Keratinocyte (primary cell): ENCODE data around the gene JAZF1.

Experiments used
- EZH2 ChIP-seq: IDR thresholded peaks from one replicate; pipeline ENCODE4 v1.6.1; 2012; ENCODE audit warnings: inconsistent platforms, mild to moderate bottlenecking, low read length, moderate library complexity
- TF ChIP-seq, protein P1 (sequence below), 3 experiments: IDR thresholded peaks in 1 of 3; conservative IDR thresholded peaks in 1 of 3; optimal IDR thresholded peaks in 1 of 3; 2 replicates in 2 of 3; 3 replicates in 1 of 3; pipeline versions ENCODE3 to v1.5.1; 2011; ENCODE audit warnings: low read length in 3 of 3, mild to moderate bottlenecking in 3 of 3, moderate library complexity in 2 of 3, control low read depth in 1 of 3, inconsistent platforms in 1 of 3; ENCODE audit not compliant: insufficient read depth in 2 of 3; ENCODE audit errors: extremely low read depth in 1 of 3

- TF ChIP-seq, protein P1, sequence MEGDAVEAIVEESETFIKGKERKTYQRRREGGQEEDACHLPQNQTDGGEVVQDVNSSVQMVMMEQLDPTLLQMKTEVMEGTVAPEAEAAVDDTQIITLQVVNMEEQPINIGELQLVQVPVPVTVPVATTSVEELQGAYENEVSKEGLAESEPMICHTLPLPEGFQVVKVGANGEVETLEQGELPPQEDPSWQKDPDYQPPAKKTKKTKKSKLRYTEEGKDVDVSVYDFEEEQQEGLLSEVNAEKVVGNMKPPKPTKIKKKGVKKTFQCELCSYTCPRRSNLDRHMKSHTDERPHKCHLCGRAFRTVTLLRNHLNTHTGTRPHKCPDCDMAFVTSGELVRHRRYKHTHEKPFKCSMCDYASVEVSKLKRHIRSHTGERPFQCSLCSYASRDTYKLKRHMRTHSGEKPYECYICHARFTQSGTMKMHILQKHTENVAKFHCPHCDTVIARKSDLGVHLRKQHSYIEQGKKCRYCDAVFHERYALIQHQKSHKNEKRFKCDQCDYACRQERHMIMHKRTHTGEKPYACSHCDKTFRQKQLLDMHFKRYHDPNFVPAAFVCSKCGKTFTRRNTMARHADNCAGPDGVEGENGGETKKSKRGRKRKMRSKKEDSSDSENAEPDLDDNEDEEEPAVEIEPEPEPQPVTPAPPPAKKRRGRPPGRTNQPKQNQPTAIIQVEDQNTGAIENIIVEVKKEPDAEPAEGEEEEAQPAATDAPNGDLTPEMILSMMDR (optimal IDR thresholded peaks at IDR 0.05 in 1 of 3, IDR thresholded peaks at IDR 0.05 in 1 of 3, conservative IDR thresholded peaks at IDR 0.05 in 1 of 3; ENCODE audit: extremely low read depth in 1 of 3, insufficient read depth in 2 of 3, low read length in 3 of 3): no peak
- TF ChIP-seq EZH2: no peak
Observed at GRCh38 chr7:28130277-28130676, 50.3 kb downstream of the JAZF1 start.
